HEK293 (cell line): ENCODE data around the gene EIF3M.

Source experiments
- ATF2 ChIP-seq: fragments of 450-650 bp; formaldehyde crosslinking; IDR thresholded peaks from 2 replicates; pipeline ENCODE4 v1.5.1; 2016; ENCODE audit warnings: missing biosample characterization, missing genetic modification characterization, low read depth
- BCL6B ChIP-seq: fragments of 450-650 bp; formaldehyde crosslinking; IDR thresholded peaks from 2 replicates; pipeline ENCODE4 v1.5.1; 2017; ENCODE audit warnings: missing biosample characterization, missing genetic modification characterization
- GLI2 ChIP-seq: fragments of 450-650 bp; formaldehyde crosslinking; IDR thresholded peaks from 2 replicates; pipeline ENCODE4; 2017; ENCODE audit warnings: missing biosample characterization, missing genetic modification characterization, low read depth, borderline replicate concordance
- PATZ1 ChIP-seq: fragments of 450-650 bp; formaldehyde crosslinking; IDR thresholded peaks from 2 replicates; pipeline ENCODE4 v1.5.1; 2016; ENCODE audit warnings: missing biosample characterization, missing genetic modification characterization
- PRDM1 ChIP-seq: fragments of 450-650 bp; formaldehyde crosslinking; IDR thresholded peaks from 2 replicates; pipeline ENCODE4; 2016; ENCODE audit warnings: missing biosample characterization, missing genetic modification characterization
- ZBTB20 ChIP-seq: fragments of 450-650 bp; formaldehyde crosslinking; IDR thresholded peaks from 2 replicates; pipeline ENCODE4 v1.5.1; 2016; ENCODE audit warnings: missing biosample characterization, missing genetic modification characterization
- ZBTB44 ChIP-seq: fragments of 450-650 bp; IDR thresholded peaks from 2 replicates; pipeline ENCODE4 v1.5.1; 2018; ENCODE audit warnings: missing biosample characterization, mild to moderate bottlenecking, missing genetic modification characterization
- ZBTB7A ChIP-seq: fragments of 450-650 bp; formaldehyde crosslinking; IDR thresholded peaks from 2 replicates; pipeline ENCODE4 v1.5.1; 2016; ENCODE audit warnings: low read depth, missing biosample characterization, missing genetic modification characterization
- ZEB2 ChIP-seq: fragments of 450-650 bp; formaldehyde crosslinking; IDR thresholded peaks from 2 replicates; pipeline ENCODE4 v1.5.1; 2016; ENCODE audit warnings: missing biosample characterization, missing genetic modification characterization
- ZNF10 ChIP-seq: fragments of 450-650 bp; formaldehyde crosslinking; IDR thresholded peaks from 2 replicates; pipeline ENCODE4 v1.5.1; 2017; ENCODE audit warnings: missing biosample characterization, missing genetic modification characterization
- ZNF280D ChIP-seq: fragments of 450-650 bp; formaldehyde crosslinking; IDR thresholded peaks from 2 replicates; pipeline ENCODE4 v1.5.1; 2016; ENCODE audit warnings: missing biosample characterization, missing genetic modification characterization
- ZNF362 ChIP-seq: fragments of 450-650 bp; formaldehyde crosslinking; IDR thresholded peaks from 2 replicates; pipeline ENCODE4 v1.5.1; 2016; ENCODE audit warnings: missing biosample characterization, missing genetic modification characterization
- ZNF37A ChIP-seq: fragments of 450-650 bp; IDR thresholded peaks from 2 replicates; pipeline ENCODE4 v1.5.1; 2018; ENCODE audit warnings: missing biosample characterization, missing genetic modification characterization
- ZNF501 ChIP-seq: fragments of 450-650 bp; formaldehyde crosslinking; IDR thresholded peaks from 2 replicates; pipeline ENCODE4 v1.5.1; 2016; ENCODE audit warnings: missing biosample characterization, missing genetic modification characterization
- ZNF529 ChIP-seq: fragments of 450-650 bp; formaldehyde crosslinking; IDR thresholded peaks from 2 replicates; pipeline ENCODE4 v1.5.1; 2017; ENCODE audit warnings: missing genetic modification characterization, missing biosample characterization; ENCODE audit not compliant: insufficient replicate concordance
- ZNF600 ChIP-seq: fragments of 450-650 bp; formaldehyde crosslinking; IDR thresholded peaks from 2 replicates; pipeline ENCODE4 v1.5.1; 2016; ENCODE audit warnings: missing biosample characterization, missing genetic modification characterization
- ZNF670 ChIP-seq: fragments of 450-650 bp; formaldehyde crosslinking; IDR thresholded peaks from 2 replicates; pipeline ENCODE4 v1.5.1; 2016; ENCODE audit warnings: missing biosample characterization, missing genetic modification characterization, low read depth
- ZNF677 ChIP-seq: fragments of 450-650 bp; IDR thresholded peaks from 2 replicates; pipeline ENCODE4 v1.5.0; 2018; ENCODE audit warnings: missing biosample characterization, mild to moderate bottlenecking, missing genetic modification characterization, moderate library complexity
- ZNF792 ChIP-seq: fragments of 450-650 bp; formaldehyde crosslinking; IDR thresholded peaks from 2 replicates; pipeline ENCODE4 v1.5.1; 2016; ENCODE audit warnings: missing biosample characterization, missing genetic modification characterization
- TF ChIP-seq, protein P1 (sequence below): fragments of 450-650 bp; formaldehyde crosslinking; IDR thresholded peaks from 2 replicates; pipeline ENCODE4 v1.5.1; 2016; ENCODE audit warnings: missing biosample characterization, missing genetic modification characterization, low read depth
- TF ChIP-seq, protein P2 (sequence below): fragments of 450-650 bp; formaldehyde crosslinking; IDR thresholded peaks from 2 replicates; pipeline ENCODE4 v1.5.1; 2017; ENCODE audit warnings: missing biosample characterization, missing genetic modification characterization

EIF3M gene

DNA sequence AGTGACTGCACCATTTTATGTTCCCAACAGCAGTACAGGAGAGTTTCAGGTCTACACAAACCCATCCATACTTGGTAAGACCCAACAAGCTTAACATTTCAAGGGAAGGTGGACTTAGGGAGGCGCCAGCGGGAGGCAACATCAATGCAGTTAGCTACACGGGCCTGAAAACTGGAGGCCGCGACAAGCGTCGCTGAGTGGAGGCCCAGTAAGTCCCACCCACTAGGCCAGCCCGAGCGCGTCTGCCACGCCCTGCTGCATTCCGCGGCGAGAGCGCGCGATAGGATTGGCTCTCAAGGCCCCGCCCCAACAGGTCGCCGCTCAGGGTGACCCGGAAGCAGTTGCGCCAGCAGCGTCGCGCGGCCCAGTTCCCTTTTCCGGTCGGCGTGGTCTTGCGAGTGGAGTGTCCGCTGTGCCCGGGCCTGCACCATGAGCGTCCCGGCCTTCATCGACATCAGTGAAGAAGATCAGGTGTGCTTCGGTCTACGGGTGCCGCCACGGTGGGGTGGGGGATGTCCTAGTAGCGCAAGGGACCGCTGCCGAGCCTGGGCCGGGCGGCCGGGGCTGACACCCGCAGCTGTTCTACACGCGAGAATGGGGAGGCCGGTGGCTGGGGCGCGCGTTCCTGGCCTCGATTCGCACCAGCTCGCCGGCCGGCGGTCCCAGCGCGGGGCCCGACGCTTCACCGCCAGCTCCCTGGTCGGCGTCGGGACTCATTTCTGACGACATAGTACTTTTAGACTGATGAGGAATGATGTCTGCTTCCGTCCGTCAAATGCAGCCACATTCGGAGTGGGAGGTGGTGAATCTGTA is at the start of gene EIF3M (continued):
- TF ChIP-seq ZNF529 (no peak), ZNF10 (peak; percentile 12; the same call in 1 of the 2 replicates), ZNF677 (no peak), ZNF362 (no peak), ZBTB20 (tag by site-specific recombination) (peak; percentile 27; the same call in 1 of the 2 replicates), ZNF501 (tag by site-specific recombination) (0 out of 2 replicates have a peak, but pooled peaks have one; percentile 62), ZNF600 (tag by site-specific recombination) (peak; percentile 34; the same call in 1 of the 2 replicates), ZNF37A (tag by site-specific recombination) (no peak), ZNF792 (tag by site-specific recombination) (no peak), ZBTB44 (tag by site-specific recombination) (no peak), ZBTB7A (no peak), PATZ1 (tag by site-specific recombination) (0 out of 2 replicates have a peak, but pooled peaks have one; percentile 42), PRDM1 (no peak), ZNF280D (tag by site-specific recombination) (no peak), ATF2 (tag by site-specific recombination) (no peak), ZNF670 (tag by site-specific recombination) (no peak), ZEB2 (tag by site-specific recombination) (peak; percentile 46; the same call in 1 of the 2 replicates), GLI2 (no peak), BCL6B (no peak)
- TF ChIP-seq, protein P1, sequence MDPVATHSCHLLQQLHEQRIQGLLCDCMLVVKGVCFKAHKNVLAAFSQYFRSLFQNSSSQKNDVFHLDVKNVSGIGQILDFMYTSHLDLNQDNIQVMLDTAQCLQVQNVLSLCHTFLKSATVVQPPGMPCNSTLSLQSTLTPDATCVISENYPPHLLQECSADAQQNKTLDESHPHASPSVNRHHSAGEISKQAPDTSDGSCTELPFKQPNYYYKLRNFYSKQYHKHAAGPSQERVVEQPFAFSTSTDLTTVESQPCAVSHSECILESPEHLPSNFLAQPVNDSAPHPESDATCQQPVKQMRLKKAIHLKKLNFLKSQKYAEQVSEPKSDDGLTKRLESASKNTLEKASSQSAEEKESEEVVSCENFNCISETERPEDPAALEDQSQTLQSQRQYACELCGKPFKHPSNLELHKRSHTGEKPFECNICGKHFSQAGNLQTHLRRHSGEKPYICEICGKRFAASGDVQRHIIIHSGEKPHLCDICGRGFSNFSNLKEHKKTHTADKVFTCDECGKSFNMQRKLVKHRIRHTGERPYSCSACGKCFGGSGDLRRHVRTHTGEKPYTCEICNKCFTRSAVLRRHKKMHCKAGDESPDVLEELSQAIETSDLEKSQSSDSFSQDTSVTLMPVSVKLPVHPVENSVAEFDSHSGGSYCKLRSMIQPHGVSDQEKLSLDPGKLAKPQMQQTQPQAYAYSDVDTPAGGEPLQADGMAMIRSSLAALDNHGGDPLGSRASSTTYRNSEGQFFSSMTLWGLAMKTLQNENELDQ (tag by site-specific recombination), result no peak
- TF ChIP-seq, protein P2, sequence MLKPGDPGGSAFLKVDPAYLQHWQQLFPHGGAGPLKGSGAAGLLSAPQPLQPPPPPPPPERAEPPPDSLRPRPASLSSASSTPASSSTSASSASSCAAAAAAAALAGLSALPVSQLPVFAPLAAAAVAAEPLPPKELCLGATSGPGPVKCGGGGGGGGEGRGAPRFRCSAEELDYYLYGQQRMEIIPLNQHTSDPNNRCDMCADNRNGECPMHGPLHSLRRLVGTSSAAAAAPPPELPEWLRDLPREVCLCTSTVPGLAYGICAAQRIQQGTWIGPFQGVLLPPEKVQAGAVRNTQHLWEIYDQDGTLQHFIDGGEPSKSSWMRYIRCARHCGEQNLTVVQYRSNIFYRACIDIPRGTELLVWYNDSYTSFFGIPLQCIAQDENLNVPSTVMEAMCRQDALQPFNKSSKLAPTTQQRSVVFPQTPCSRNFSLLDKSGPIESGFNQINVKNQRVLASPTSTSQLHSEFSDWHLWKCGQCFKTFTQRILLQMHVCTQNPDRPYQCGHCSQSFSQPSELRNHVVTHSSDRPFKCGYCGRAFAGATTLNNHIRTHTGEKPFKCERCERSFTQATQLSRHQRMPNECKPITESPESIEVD (tag by site-specific recombination), result no peak
